Stimulated activated CD4-positive, alpha-beta T cell treated with anti-CD3 and anti-CD28 coated beads, Interleukin-12 subunit alpha, Interleukin-12 subunit beta, amount 100 ng/mL, for 4 hours (primary cell): ENCODE data around the gene IL26.
"Not testable (repeated sequence)": the region's sequence is repeated elsewhere in the genome, so short reads cannot be mapped to it uniquely, and the experiment has no call there.

Experiments
- DNase-seq: peaks from one replicate; pipeline ENCODE4 v3.0.0-alpha.2; 2020

IL26 gene

GRCh38 chr12:68239309-68239982 lies 13.8 kb upstream of the IL26 start:
- DNase-seq, result no peak

GRCh38 chr12:68237619-68238018 lies 12.0 kb upstream of the IL26 start:
- DNase-seq, result no peak

GRCh38 chr12:68237078-68237477 lies 11.5 kb upstream of the IL26 start:
- no peak for DNase-seq

GRCh38 chr12:68236421-68237059 lies 10.9 kb upstream of the IL26 start:
- peak; percentile 18 for DNase-seq

GRCh38 chr12:68235576-68235975 lies 10.0 kb upstream of the IL26 start:
- DNase-seq, result no peak

- no peak for DNase-seq
Observed at GRCh38 chr12:68234140-68234539, 8.5 kb upstream of the IL26 start.

- DNase-seq, result no peak
Observed at GRCh38 chr12:68233498-68233897, 7.9 kb upstream of the IL26 start.

- no peak for DNase-seq
Observed at GRCh38 chr12:68231691-68232090, 6.1 kb upstream of the IL26 start.

- DNase-seq, result no peak
Observed at GRCh38 chr12:68231229-68231628, 5.6 kb upstream of the IL26 start.

GRCh38 chr12:68229956-68230355 lies 4.3 kb upstream of the IL26 start:
- DNase-seq, result no peak

- no peak for DNase-seq
Observed at GRCh38 chr12:68227356-68227755, 1.7 kb upstream of the IL26 start.

GRCh38 chr12:68224613-68225285 lies 861 bp downstream of the IL26 start:
- no peak for DNase-seq

GRCh38 chr12:68223067-68223747 lies 2.4 kb downstream of the IL26 start:
- DNase-seq, result peak; percentile 63

- DNase-seq, result no peak
Observed at GRCh38 chr12:68222326-68222725, 3.3 kb downstream of the IL26 start.

GRCh38 chr12:68221497-68221896 lies 4.1 kb downstream of the IL26 start:
- no peak for DNase-seq

- DNase-seq, result no peak
Observed at GRCh38 chr12:68210875-68211274, 14.7 kb downstream of the IL26 start.

GRCh38 chr12:68209048-68209728 lies 16.4 kb downstream of the IL26 start:
- DNase-seq, result not testable (repeated sequence)

- no peak for DNase-seq
Observed at GRCh38 chr12:68207276-68207675, 18.3 kb downstream of the IL26 start.

- no peak for DNase-seq
Observed at GRCh38 chr12:68206446-68206845, 19.2 kb downstream of the IL26 start.

GRCh38 chr12:68203460-68203875 lies 22.1 kb downstream of the IL26 start:
- DNase-seq, result no peak

GRCh38 chr12:68200854-68201253 lies 24.8 kb downstream of the IL26 start:
- DNase-seq, result no peak

- no peak for DNase-seq
Observed at GRCh38 chr12:68199127-68199526, 26.5 kb downstream of the IL26 start.

- DNase-seq, result no peak
Observed at GRCh38 chr12:68198507-68199086, 27.0 kb downstream of the IL26 start.
